Fibroblast of mammary gland (primary cell): ENCODE measurements around the gene CNOT6.

Source experiments
- DNase-seq: peaks from one replicate; pipeline ENCODE4 v3.0.0-alpha.2; 2010; ENCODE audit warnings: low read depth
- H3K4me3 ChIP-seq: 2 replicates; pipeline ENCODE4 v1.5.1; 2011; ENCODE audit warnings: low read depth, mild to moderate bottlenecking, low read length, moderate library complexity; ENCODE audit not compliant: control insufficient read depth
- TF ChIP-seq, protein P1 (sequence below): conservative IDR thresholded peaks from 2 replicates; pipeline ENCODE4 v1.5.1; 2011; ENCODE audit warnings: low read depth, low read length, inconsistent platforms; ENCODE audit not compliant: control insufficient read depth, insufficient read depth

CNOT6 gene

GRCh38 chr5:180575571-180575970, 81.4 kb downstream of the CNOT6 start:
- no peak overlapping the region for H3K4me3 ChIP-seq
- TF ChIP-seq, protein P1, sequence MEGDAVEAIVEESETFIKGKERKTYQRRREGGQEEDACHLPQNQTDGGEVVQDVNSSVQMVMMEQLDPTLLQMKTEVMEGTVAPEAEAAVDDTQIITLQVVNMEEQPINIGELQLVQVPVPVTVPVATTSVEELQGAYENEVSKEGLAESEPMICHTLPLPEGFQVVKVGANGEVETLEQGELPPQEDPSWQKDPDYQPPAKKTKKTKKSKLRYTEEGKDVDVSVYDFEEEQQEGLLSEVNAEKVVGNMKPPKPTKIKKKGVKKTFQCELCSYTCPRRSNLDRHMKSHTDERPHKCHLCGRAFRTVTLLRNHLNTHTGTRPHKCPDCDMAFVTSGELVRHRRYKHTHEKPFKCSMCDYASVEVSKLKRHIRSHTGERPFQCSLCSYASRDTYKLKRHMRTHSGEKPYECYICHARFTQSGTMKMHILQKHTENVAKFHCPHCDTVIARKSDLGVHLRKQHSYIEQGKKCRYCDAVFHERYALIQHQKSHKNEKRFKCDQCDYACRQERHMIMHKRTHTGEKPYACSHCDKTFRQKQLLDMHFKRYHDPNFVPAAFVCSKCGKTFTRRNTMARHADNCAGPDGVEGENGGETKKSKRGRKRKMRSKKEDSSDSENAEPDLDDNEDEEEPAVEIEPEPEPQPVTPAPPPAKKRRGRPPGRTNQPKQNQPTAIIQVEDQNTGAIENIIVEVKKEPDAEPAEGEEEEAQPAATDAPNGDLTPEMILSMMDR: no peak
- no peak for DNase-seq

- DNase-seq: no peak
- H3K4me3 ChIP-seq: no peak overlapping the region
- TF ChIP-seq, protein P1: no peak
Measured at GRCh38 chr5:180580681-180581080, 86.5 kb downstream of the CNOT6 start.

- no peak overlapping the region for H3K4me3 ChIP-seq
- TF ChIP-seq, protein P1: no peak
- DNase-seq: no peak
Measured at GRCh38 chr5:180583738-180584137, 89.6 kb downstream of the CNOT6 start.

DNA sequence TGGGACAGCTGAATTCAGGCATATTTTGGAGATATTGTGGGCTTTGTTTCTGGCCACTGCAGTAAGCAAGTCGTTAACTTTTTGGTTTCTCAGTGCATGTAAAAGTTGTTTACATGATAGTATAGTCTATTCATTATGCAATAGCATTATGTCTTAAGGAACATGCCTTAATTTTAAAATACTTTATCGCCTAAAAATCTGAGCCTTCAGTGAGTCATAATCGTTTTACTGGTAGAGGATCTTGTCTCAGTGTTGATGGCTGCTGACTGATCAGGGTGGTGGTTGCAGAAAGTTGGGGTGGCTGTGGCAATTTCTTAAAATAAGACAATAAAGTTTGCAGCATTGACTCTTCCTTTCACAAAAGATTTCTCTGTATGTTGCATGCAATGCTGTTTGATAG, 92.0 kb downstream of the CNOT6 start:
- no peak overlapping the region for H3K4me3 ChIP-seq
- DNase-seq: no peak
- TF ChIP-seq, protein P1: no peak

DNA sequence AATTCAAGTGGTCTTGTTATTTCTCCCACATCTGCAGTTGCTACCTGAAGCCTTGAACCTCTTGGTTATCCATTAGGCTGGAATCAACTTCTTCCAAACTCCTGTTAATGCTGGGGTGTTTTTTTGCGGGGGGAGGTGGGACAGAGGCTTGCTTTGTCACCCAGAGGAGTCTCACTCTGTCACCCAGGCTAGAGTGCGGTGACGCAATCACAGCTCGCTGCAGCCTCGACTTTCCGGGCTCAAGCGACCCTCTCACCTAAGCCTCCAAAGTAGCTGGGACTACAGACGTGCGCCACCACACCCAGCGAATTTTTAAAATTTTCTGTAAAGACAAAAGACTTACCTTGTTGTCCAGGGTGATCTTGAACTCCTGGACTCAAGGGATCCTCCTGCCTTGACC, 92.7 kb downstream of the CNOT6 start:
- H3K4me3 ChIP-seq: no peak overlapping the region
- TF ChIP-seq, protein P1: no peak
- no peak for DNase-seq

DNA sequence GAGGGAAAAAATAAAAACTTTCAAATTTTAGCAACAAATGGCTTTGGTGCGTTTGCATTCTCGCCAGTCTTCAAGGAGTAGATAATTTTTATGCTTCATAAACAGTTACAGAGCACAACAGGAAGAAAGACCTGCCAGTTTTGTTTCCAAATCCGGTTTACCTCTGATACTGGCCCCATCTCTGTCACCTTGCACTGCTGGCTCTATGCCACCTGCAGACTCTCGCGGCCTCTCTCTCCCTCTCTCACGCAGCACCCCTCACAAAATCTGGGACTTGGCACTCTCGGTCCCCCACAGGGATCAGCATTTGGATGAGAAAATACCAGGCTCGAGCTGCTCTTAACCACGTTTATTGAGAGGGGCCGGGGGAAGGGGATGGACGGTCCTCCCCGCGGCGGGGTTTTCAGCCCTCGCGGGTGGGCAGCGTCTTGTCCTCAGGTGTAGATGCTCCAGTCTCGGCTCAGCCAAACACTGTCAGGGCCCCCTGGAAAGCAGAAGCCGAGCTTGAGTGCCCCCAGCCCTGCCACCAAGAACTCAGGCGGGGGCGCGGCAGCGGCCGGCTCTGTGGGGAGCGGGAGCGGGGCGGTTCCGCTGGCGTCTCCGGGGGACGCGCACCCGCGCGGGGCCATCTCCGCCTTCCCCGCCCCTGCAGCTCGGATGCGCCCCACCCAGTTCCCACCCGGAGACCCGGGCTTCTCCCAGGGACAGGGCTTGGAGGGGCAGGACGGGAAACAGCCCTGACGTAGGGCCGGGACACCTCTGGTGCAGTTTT, 95.8 kb downstream of the CNOT6 start:
- TF ChIP-seq, protein P1: no peak
- H3K4me3 ChIP-seq: no peak overlapping the region
- DNase-seq: no peak
